Effector memory CD8-positive, alpha-beta T cell (primary cell): Measurements from ENCODE around the gene OXER1.
A peak's percentile ranks its signal among the peaks of the same experiment; 100 is the strongest.

Source experiments
- ATAC-seq: fragments of 150-1000 bp; cut with Tn5 transposase; replicated peaks from 2 replicates; pipeline ENCODE4 v1.10.0; 2021; ENCODE audit warnings: mild to moderate bottlenecking, moderate library complexity
- DNase-seq, 3 experiments: peaks; one replicate each; pipeline ENCODE4 v3.0.0; 2021
- H3K27ac Mint-ChIP-seq, 2 donors: one replicate each; pipeline ENCODE4 v1.8.0; 2022; ENCODE audit warnings: mild to moderate bottlenecking in 2 of 2, mixed read lengths in 2 of 2, moderate library complexity in 2 of 2
- H3K27me3 Mint-ChIP-seq, 2 donors: one replicate each; pipeline ENCODE4 v1.8.0; 2022; ENCODE audit warnings: mixed read lengths in 2 of 2
- H3K36me3 Mint-ChIP-seq: one replicate; pipeline ENCODE4 v1.8.0; 2022; ENCODE audit warnings: mild to moderate bottlenecking, moderate library complexity, mixed read lengths; ENCODE audit not compliant: insufficient read depth
- H3K4me1 Mint-ChIP-seq, 2 donors: one replicate each; pipeline ENCODE4 v1.8.0; 2022; ENCODE audit warnings: low read depth in 2 of 2, mixed read lengths in 2 of 2
- H3K4me3 Mint-ChIP-seq, 2 donors: one replicate each; pipeline ENCODE4 v1.8.0; 2022; ENCODE audit warnings: mild to moderate bottlenecking in 2 of 2, mixed read lengths in 2 of 2, moderate library complexity in 2 of 2
- H3K9me3 Mint-ChIP-seq, 2 donors: one replicate each; pipeline ENCODE4 v1.8.0; 2022; ENCODE audit warnings: mixed read lengths in 2 of 2

OXER1 gene

DNA sequence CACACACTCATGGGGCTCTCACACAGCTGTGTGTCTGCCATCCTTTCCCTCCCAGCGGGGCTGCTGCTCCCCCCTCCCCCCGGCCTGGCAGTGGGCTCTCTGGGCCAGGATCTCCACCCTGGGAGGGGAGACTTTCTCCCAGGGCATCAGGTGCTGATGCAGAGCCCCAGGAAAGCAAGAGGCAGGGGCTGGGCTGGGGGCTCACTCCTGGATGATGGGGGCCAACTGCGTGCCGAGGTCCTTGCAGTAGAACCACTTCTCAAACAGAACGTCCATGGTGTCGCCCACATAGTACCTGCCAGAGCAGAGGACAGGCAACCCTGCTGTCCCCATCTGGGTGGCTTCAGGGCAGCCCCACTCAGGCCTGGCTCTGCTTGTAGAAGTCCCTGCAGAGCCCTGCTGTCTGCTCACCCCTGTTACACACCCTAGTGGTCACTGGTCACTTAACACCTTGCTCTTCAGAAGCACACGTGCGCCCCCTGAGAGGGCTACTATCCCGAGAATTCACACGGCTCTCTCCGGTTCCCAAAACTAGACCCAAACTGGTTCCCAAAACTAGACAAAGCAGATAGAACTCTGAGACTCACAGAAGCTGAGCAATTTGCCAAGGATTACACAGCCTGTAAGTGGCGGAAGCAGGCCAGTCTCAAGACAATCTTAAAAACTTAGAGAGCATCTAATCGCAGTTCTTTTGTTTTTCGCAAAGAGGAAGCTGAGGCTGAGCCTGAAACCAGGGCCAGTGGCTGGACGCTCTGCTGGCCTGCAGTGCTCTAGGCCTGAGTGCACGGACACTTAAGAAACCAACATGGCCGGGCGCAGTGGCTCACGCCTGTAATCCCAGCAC is 6.6 kb upstream of the OXER1 start:
- Mint-ChIP-seq H3K4me1 (peaks cover 0 to 6% of the 10 kb centered on the region in 2 donors), H3K9me3 (no peaks in the 10 kb centered on the region), H3K36me3 (no peaks in the 10 kb centered on the region), H3K27me3 (no peaks in the 10 kb centered on the region), H3K4me3 (no peak overlapping the region), H3K27ac (no peak overlapping the region)
- ATAC-seq (no peak), DNase-seq (no peak)

GRCh38 chr2:42769583-42770287 is 5.8 kb upstream of the OXER1 start:
- no peak for DNase-seq
- H3K36me3 Mint-ChIP-seq: no peaks in the 10 kb centered on the region
- no peak for ATAC-seq
- H3K4me1 Mint-ChIP-seq: no peaks in the 10 kb centered on the region
- H3K4me3 Mint-ChIP-seq: no peak overlapping the region
- no peaks in the 10 kb centered on the region for H3K27me3 Mint-ChIP-seq
- H3K27ac Mint-ChIP-seq: no peak overlapping the region
- H3K9me3 Mint-ChIP-seq: no peaks in the 10 kb centered on the region

DNA sequence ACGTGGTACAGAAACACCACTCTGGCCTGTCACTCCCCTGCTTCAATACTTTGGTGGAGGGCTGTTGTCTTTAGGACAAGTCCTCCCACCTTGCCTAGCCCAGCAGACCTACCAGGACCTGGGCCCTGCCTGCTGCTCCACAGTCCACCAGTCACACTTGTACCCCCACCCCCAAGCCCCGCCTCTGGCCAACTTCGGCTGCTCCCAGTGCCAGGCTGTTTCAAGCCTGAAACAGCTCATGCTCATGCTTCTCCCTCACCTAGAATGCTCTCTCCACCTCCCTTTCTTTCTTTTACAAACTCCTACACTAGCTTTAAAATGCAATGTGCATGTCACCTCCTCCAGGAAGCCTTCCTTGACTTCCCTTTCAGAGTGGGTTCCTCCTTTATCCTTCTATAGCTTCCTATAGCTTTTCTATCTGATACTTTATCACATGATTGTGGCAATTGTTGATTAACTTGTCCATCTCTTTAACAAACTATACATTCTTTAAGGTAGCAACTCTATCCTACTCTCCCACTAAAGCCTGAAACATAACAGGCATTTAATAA is 4.8 kb upstream of the OXER1 start:
- no peak for DNase-seq
- no peaks in the 10 kb centered on the region for H3K36me3 Mint-ChIP-seq
- ATAC-seq: no peak
- H3K4me3 Mint-ChIP-seq: no peak overlapping the region
- no peaks in the 10 kb centered on the region for H3K9me3 Mint-ChIP-seq
- H3K27ac Mint-ChIP-seq: no peak overlapping the region
- no peaks in the 10 kb centered on the region for H3K4me1 Mint-ChIP-seq
- H3K27me3 Mint-ChIP-seq: no peaks in the 10 kb centered on the region

DNA sequence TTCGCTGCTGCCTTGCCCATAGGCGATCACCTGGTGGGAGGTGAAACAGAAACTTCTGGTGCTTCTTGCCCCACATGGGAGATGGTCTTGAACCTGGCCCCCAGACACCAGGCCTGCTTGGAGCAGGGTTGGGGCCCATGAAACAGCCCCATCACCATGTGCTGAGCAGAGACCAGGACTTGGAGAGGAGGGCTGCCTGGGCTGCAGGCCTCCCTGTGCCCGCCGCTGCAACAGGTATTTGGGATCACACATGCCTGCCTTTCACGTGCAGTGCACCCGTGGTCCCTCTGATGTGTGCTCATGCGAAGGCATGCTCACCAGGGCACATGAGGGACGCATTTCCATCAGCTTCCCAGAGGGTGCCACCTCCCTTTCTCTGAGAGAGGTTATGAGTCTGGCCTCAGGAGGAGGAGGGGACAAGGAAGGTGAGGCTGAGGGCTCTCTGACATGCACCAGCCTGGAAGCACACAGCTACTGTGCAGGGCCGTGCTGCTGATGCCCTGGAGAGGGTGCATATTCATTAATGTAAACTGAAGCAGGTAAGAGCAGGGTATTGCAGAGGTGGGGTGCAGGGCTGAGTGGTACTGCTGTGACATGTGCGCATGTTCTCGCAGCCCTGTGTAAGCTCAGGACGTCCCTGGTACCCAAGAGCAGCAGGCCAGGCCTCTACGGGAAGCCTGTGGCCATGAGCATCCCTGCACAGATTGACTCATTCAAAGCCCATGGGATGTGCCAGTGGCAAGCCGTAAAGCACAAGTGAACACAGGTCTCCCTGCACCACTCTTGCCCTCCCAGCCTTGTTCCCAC is 4.2 kb upstream of the OXER1 start:
- ATAC-seq: no peak
- Mint-ChIP-seq H3K4me3 (no peak overlapping the region), H3K27ac (no peak overlapping the region), H3K9me3 (no peaks in the 10 kb centered on the region), H3K4me1 (peaks cover 0 to 2% of the 10 kb centered on the region in 2 donors), H3K27me3 (no peaks in the 10 kb centered on the region), H3K36me3 (no peaks in the 10 kb centered on the region)
- no peak for DNase-seq

DNA sequence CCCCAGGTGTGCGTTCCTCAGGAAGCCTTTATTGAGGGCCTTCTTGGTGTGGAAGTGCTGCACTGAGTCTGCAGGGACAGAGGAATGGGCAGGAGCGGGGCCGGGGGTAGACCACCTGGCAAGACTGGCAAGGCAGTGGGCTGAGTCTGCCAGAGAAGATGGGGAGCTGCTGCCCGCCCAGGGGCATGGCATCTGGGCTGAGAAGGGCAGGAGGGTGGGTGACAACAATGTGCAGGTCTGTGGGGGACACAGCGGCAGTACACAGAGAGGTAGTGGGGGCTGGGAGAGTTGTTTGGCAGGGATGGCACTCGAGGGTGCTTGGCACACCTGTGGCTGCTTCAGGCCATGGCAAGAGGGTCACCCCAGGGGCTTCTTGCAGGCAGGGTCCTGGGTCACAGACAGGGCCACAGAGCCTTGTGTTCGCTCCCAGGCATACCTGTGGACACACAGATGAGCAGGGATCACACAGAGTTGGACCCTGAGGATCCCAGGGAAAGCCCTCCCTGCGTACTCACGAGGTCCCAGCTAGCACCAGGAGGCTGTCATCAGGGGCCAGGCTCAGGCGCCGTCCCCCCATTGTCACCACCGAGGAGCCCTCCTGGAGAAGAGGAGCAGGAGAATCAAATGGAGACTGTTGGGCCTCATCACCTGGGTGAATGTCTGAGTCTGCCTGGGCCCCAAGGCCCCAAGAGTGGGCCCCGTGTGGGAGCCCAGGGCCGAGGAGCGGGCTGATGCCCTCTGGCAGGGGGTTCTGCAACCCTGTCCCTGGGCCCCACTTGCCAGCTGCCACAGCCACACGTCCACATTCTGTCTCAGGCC is 3.4 kb upstream of the OXER1 start:
- Mint-ChIP-seq H3K27ac (peak overlapping the region in 1 of 2 donors; percentile 10), H3K27me3 (no peaks in the 10 kb centered on the region), H3K36me3 (no peaks in the 10 kb centered on the region), H3K4me3 (no peak overlapping the region), H3K9me3 (no peaks in the 10 kb centered on the region), H3K4me1 (peaks cover 0 to 2% of the 10 kb centered on the region in 2 donors)
- no peak for DNase-seq
- no peak for ATAC-seq

DNA sequence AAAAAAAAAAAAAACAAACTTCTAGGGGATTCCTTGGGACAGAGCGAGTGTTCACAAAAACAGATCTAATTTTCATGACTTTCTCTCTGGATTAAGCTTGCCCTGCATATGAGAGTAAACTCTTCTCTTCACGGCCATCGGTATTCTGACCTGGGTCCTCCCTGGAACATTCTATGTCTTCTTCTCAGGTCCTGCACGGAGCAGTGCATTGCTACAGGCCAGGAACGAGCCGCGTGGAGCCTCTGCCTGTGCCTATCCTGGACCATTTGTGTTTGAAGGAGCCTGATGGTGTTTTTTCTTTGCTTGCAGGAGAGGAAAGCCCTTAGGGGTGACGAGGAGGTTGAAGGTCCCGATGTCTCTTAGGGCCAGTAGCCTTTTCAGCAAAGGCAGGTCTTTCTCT is 1.8 kb upstream of the OXER1 start:
- Mint-ChIP-seq H3K27ac (peak overlapping the region; percentile 73), H3K9me3 (no peaks in the 10 kb centered on the region), H3K4me3 (no peak overlapping the region)

GRCh38 chr2:42764901-42765300 is 966 bp upstream of the OXER1 start:
- ATAC-seq (no peak), DNase-seq (no peak)
- H3K9me3 Mint-ChIP-seq: no peaks in the 10 kb centered on the region

More for the DNA sequence above, 1.8 kb upstream of the OXER1 start:
- Mint-ChIP-seq H3K36me3 (peaks cover 3% of the 10 kb centered on the region), H3K27me3 (no peaks in the 10 kb centered on the region), H3K4me1 (peaks cover 0 to 2% of the 10 kb centered on the region in 2 donors)
- DNase-seq: no peak
- ATAC-seq: no peak

GRCh38 chr2:42762823-42763804 is 821 bp downstream of the OXER1 start:
- DNase-seq (no peak), ATAC-seq (no peak)
- Mint-ChIP-seq H3K4me3 (no peak overlapping the region), H3K9me3 (no peaks in the 10 kb centered on the region), H3K4me1 (peaks cover 0 to 2% of the 10 kb centered on the region in 2 donors), H3K36me3 (peaks cover 8% of the 10 kb centered on the region), H3K27me3 (no peaks in the 10 kb centered on the region), H3K27ac (no peak overlapping the region)

More at GRCh38 chr2:42764901-42765300, 966 bp upstream of the OXER1 start:
- Mint-ChIP-seq H3K4me1 (peaks cover 0 to 2% of the 10 kb centered on the region in 2 donors), H3K4me3 (no peak overlapping the region), H3K27ac (no peak overlapping the region), H3K36me3 (peaks cover 4% of the 10 kb centered on the region), H3K27me3 (no peaks in the 10 kb centered on the region)

GRCh38 chr2:42762155-42762554 is 1.8 kb downstream of the OXER1 start:
- H3K4me3 Mint-ChIP-seq: no peak overlapping the region
- DNase-seq (no peak), ATAC-seq (no peak)
- no peaks in the 10 kb centered on the region for H3K27me3 Mint-ChIP-seq
- H3K9me3 Mint-ChIP-seq: no peaks in the 10 kb centered on the region
- H3K4me1 Mint-ChIP-seq: peaks cover 0 to 2% of the 10 kb centered on the region in 2 donors
- H3K36me3 Mint-ChIP-seq: peaks cover 8% of the 10 kb centered on the region
- H3K27ac Mint-ChIP-seq: peak overlapping the region in 1 of 2 donors; percentile 36

- Mint-ChIP-seq H3K4me1 (peaks cover 0 to 2% of the 10 kb centered on the region in 2 donors), H3K27ac (peak overlapping the region; percentile 36 to 86), H3K36me3 (peaks cover 8% of the 10 kb centered on the region), H3K27me3 (no peaks in the 10 kb centered on the region), H3K4me3 (no peak overlapping the region), H3K9me3 (no peaks in the 10 kb centered on the region)
- ATAC-seq (no peak), DNase-seq (no peak)
These were observed 2.4 kb downstream of the OXER1 start for GRCh38 chr2:42761554-42761953.

GRCh38 chr2:42758751-42759150 is 5.2 kb downstream of the OXER1 start:
- no peak for DNase-seq
- no peak overlapping the region for H3K4me3 Mint-ChIP-seq
- H3K27ac Mint-ChIP-seq: no peak overlapping the region
- no peaks in the 10 kb centered on the region for H3K27me3 Mint-ChIP-seq
- peaks cover 0 to 2% of the 10 kb centered on the region in 2 donors for H3K4me1 Mint-ChIP-seq
- ATAC-seq: no peak
- no peaks in the 10 kb centered on the region for H3K9me3 Mint-ChIP-seq
- peaks cover 14% of the 10 kb centered on the region for H3K36me3 Mint-ChIP-seq
